ENCODE measurements around the gene EPS8L2. TPM values are rescaled to one million over a fixed set of nuclear protein-coding genes. Genes with fewer than 3 reads are reported as not detected.

The EPS8L2 gene
- total and polyA plus RNA-seq, 8 donors: 52.5 to 190 (median 80.7) TPM

GRCh38 chr11:767238-767637 lies 61.2 kb downstream of the EPS8L2 start:
- no peak overlapping the region for H3K4me3 ChIP-seq
- no peaks in the 10 kb centered on the region for H3K9me3 ChIP-seq
- H3K36me3 ChIP-seq: peaks cover 0 to 83% of the 10 kb centered on the region in 2 donors
- H3K27me3 ChIP-seq: no peaks in the 10 kb centered on the region
- DNase-seq (no peak), ATAC-seq (no peak)
- no peak overlapping the region for H3K27ac ChIP-seq
- intact Hi-C loops (cut with DNase I): no loop called here
- peaks cover 0 to 7% of the 10 kb centered on the region in 2 donors for H3K4me1 ChIP-seq
- no peak for TF ChIP-seq CTCF (IDR thresholded peaks at IDR 0.05)

GRCh38 chr11:769887-770641 lies 64.0 kb downstream of the EPS8L2 start:
- intact Hi-C loops (cut with DNase I): no loop called here

GRCh38 chr11:770642-771616 lies 64.9 kb downstream of the EPS8L2 start:
- no peak for TF ChIP-seq CTCF (IDR thresholded peaks at IDR 0.05)
- no peak for DNase-seq
- peaks cover 0 to 70% of the 10 kb centered on the region in 2 donors for H3K36me3 ChIP-seq
- H3K4me3 ChIP-seq: no peak overlapping the region
- intact Hi-C loops (cut with DNase I): no loop called here
- no peak for ATAC-seq
- H3K27me3 ChIP-seq: no peaks in the 10 kb centered on the region
- peaks cover 2 to 20% of the 10 kb centered on the region in 2 donors for H3K4me1 ChIP-seq
- H3K9me3 ChIP-seq: no peaks in the 10 kb centered on the region
- no peak overlapping the region for H3K27ac ChIP-seq

More at GRCh38 chr11:769887-770641, 64.0 kb downstream of the EPS8L2 start:
- Histone ChIP-seq H3K27ac (no peak overlapping the region), H3K4me3 (no peak overlapping the region), H3K27me3 (no peaks in the 10 kb centered on the region), H3K4me1 (peaks cover 0 to 11% of the 10 kb centered on the region in 2 donors), H3K9me3 (no peaks in the 10 kb centered on the region), H3K36me3 (peaks cover 0 to 78% of the 10 kb centered on the region in 2 donors)
- DNase-seq (no peak), ATAC-seq (no peak)
- TF ChIP-seq CTCF (IDR thresholded peaks at IDR 0.05): no peak

GRCh38 chr11:771617-772204 lies 65.7 kb downstream of the EPS8L2 start:
- DNase-seq (no peak), ATAC-seq (no peak)
- no peak overlapping the region for H3K27ac ChIP-seq
- H3K9me3 ChIP-seq: no peaks in the 10 kb centered on the region
- intact Hi-C loops (cut with DNase I): no loop called here
- no peaks in the 10 kb centered on the region for H3K27me3 ChIP-seq
- H3K4me3 ChIP-seq: no peak overlapping the region
- peaks cover 9 to 27% of the 10 kb centered on the region in 2 donors for H3K4me1 ChIP-seq
- no peak for TF ChIP-seq CTCF (IDR thresholded peaks at IDR 0.05)
- peaks cover 0 to 62% of the 10 kb centered on the region in 2 donors for H3K36me3 ChIP-seq
